GM12878 (cell line): ENCODE results near the gene CCDC14. TPM values are rescaled to one million over a fixed set of nuclear protein-coding genes. Genes with fewer than 3 reads are reported as not detected.

ENCODE experiments used
- ASH2L ChIP-seq: fragments of 300-600, 200-600 bp; sonication (generic); IDR thresholded peaks from 2 replicates; pipeline ENCODE4 v1.6.1; 2017; ENCODE audit warnings: low read depth, mild to moderate bottlenecking, borderline replicate concordance
- ZNF24 ChIP-seq: fragments of 450-650 bp; IDR thresholded peaks from 2 replicates; pipeline ENCODE4 v1.6.1; 2017; ENCODE audit warnings: antibody characterized with exemption, mild to moderate bottlenecking
- polyA plus RNA-seq, 11 experiments: library from polyadenylated mRNA; depleted of rRNA in 4 of 11; unstranded in 6 of 11; stranded (reverse) in 5 of 11; fragments of >200 nt; fragmentation: Nextera tagmentation in 4 of 11; fragmentation: Illumina TruSeq in 1 of 11; extraction: Ambion mirVana in 4 of 11; extraction: Trizol in 1 of 11; gene quantifications; 1 replicate in 1 of 11; 2 replicates in 10 of 11; pipeline versions ENCODE4 v1.2.1 to v1.2.3, GENCODE V29; 2011 to 2016; ENCODE audit warnings: inconsistent platforms in 2 of 11, missing spikeins in 2 of 11, low read depth in 1 of 11
- total RNA-seq, 4 experiments: library from RNA; depleted of rRNA in 3 of 4; stranded (reverse); fragments of >200 nt in 3 of 4; fragmentation: Illumina TruSeq in 1 of 4; extraction: Trizol in 1 of 4; gene quantifications; 2 replicates each; pipeline versions ENCODE4 v1.2.1 to v1.2.3, GENCODE V29; 2013 to 2021
- TF ChIP-seq, protein P1 (sequence below): IDR thresholded peaks from 2 replicates; pipeline ENCODE4 v1.6.1; 2012; ENCODE audit warnings: improper control_type of control experiment, low read depth, low read length; ENCODE audit not compliant: insufficient replicate concordance
- TF ChIP-seq, protein P2 (sequence below): fragments of 450-650 bp; formaldehyde crosslinking; IDR thresholded peaks from 2 replicates; pipeline ENCODE4 v1.4.0; 2022; ENCODE audit warnings: mild to moderate bottlenecking, moderate library complexity

The CCDC14 gene
- total and polyA plus RNA-seq, 10 of the 15 experiments (the other 5 are each of a cell fraction or from before 2014, with no cell fraction given), result 15.9 to 104 (median 43.0) TPM

DNA sequence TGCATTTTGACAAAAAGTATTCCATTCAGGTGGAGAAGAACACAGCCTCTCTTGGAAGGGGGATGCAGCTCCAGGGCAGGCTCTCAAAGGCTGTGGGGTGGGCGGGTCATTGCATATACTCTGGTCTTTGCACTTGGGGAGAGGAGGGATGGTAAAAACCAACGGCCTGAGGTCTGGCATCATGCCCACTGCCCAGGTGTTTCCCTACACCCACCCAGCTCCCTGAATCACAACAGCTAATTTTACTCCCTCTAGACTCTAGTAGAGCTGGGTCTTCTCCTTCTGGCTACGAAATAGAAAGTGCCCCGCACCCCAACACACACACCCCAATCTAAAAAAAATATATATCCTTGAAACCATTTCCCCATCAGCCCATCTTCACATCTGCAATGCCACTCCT, 77.9 kb downstream of the CCDC14 start (continued):
- no peak for TF ChIP-seq ZNF24
- TF ChIP-seq ASH2L, result no peak
- TF ChIP-seq, protein P1, sequence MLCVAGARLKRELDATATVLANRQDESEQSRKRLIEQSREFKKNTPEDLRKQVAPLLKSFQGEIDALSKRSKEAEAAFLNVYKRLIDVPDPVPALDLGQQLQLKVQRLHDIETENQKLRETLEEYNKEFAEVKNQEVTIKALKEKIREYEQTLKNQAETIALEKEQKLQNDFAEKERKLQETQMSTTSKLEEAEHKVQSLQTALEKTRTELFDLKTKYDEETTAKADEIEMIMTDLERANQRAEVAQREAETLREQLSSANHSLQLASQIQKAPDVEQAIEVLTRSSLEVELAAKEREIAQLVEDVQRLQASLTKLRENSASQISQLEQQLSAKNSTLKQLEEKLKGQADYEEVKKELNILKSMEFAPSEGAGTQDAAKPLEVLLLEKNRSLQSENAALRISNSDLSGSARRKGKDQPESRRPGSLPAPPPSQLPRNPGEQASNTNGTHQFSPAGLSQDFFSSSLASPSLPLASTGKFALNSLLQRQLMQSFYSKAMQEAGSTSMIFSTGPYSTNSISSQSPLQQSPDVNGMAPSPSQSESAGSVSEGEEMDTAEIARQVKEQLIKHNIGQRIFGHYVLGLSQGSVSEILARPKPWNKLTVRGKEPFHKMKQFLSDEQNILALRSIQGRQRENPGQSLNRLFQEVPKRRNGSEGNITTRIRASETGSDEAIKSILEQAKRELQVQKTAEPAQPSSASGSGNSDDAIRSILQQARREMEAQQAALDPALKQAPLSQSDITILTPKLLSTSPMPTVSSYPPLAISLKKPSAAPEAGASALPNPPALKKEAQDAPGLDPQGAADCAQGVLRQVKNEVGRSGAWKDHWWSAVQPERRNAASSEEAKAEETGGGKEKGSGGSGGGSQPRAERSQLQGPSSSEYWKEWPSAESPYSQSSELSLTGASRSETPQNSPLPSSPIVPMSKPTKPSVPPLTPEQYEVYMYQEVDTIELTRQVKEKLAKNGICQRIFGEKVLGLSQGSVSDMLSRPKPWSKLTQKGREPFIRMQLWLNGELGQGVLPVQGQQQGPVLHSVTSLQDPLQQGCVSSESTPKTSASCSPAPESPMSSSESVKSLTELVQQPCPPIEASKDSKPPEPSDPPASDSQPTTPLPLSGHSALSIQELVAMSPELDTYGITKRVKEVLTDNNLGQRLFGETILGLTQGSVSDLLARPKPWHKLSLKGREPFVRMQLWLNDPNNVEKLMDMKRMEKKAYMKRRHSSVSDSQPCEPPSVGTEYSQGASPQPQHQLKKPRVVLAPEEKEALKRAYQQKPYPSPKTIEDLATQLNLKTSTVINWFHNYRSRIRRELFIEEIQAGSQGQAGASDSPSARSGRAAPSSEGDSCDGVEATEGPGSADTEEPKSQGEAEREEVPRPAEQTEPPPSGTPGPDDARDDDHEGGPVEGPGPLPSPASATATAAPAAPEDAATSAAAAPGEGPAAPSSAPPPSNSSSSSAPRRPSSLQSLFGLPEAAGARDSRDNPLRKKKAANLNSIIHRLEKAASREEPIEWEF, result no peak
- TF ChIP-seq, protein P2, sequence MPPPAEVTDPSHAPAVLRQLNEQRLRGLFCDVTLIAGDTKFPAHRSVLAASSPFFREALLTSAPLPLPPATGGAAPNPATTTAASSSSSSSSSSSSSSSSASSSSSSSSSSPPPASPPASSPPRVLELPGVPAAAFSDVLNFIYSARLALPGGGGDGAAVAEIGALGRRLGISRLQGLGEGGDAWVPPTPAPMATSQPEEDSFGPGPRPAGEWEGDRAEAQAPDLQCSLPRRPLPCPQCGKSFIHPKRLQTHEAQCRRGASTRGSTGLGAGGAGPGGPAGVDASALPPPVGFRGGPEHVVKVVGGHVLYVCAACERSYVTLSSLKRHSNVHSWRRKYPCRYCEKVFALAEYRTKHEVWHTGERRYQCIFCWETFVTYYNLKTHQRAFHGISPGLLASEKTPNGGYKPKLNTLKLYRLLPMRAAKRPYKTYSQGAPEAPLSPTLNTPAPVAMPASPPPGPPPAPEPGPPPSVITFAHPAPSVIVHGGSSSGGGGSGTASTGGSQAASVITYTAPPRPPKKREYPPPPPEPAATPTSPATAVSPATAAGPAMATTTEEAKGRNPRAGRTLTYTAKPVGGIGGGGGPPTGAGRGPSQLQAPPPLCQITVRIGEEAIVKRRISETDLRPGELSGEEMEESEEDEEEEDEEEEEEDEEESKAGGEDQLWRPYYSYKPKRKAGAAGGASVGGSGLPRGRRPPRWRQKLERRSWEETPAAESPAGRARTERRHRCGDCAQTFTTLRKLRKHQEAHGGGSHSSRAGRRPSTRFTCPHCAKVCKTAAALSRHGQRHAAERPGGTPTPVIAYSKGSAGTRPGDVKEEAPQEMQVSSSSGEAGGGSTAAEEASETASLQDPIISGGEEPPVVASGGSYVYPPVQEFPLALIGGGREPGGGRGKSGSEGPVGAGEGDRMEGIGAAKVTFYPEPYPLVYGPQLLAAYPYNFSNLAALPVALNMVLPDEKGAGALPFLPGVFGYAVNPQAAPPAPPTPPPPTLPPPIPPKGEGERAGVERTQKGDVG (CRISPR knock-in tag), result no peak
